Measurements from ENCODE around the gene PCDHA11. TPM values are rescaled to one million over a fixed set of nuclear protein-coding genes. Genes with fewer than 3 reads are reported as not detected.
"Not testable (repeated sequence)": the region's sequence is repeated elsewhere in the genome, so short reads cannot be mapped to it uniquely, and the experiment has no call there.

The PCDHA11 gene, protein sequence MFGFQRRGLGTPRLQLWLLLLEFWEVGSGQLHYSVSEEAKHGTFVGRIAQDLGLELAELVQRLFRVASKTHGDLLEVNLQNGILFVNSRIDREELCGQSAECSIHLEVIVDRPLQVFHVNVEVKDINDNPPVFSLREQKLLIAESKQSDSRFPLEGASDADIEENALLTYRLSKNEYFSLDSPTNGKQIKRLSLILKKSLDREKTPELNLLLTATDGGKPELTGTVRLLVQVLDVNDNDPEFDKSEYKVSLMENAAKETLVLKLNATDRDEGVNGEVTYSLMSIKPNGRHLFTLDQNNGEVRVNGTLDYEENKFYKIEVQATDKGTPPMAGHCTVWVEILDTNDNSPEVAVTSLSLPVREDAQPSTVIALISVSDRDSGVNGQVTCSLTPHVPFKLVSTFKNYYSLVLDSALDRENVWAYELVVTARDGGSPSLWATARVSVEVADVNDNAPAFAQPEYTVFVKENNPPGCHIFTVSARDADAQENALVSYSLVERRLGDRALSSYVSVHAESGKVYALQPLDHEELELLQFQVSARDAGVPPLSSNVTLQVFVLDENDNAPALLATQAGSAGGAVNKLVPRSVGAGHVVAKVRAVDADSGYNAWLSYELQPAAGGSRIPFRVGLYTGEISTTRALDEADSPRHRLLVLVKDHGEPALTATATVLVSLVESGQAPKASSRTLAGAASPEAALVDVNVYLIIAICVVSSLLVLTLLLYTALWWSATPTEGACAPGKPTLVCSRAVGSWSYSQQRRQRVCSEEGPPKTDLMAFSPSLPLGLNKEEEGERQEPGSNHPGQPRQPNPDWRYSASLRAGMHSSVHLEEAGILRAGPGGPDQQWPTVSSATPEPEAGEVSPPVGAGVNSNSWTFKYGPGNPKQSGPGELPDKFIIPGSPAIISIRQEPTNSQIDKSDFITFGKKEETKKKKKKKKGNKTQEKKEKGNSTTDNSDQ
- total RNA-seq: not detected in 2 replicates

GRCh38 chr5:140868721-140869554 lies at the start of gene PCDHA11:
Gene PCDHA11 (plus strand): TSS chr5:140868957. CDS start chr5:140869104, 147 bp downstream.
- H3K9me3 Mint-ChIP-seq: peaks cover 14% of the 10 kb centered on the region
- no peak within 1 kb of the TSS for H3K4me3 Mint-ChIP-seq
- H3K4me1 Mint-ChIP-seq (ENCODE audit: low read depth): no peaks in the 10 kb centered on the region
- intact Hi-C loops (cut with micrococcal nuclease): loop anchor here (10.0 kb wide), 1 partner anchor 366 kb away; no protein-coding TSS in a partner anchor
- no peak within 1 kb of the TSS for H3K27ac Mint-ChIP-seq
- DNase-seq (ENCODE audit: low spot score): no peak
- H3K36me3 Mint-ChIP-seq (ENCODE audit: low read depth): no peaks in the 10 kb centered on the region
- H3K27me3 Mint-ChIP-seq (ENCODE audit: insufficient read depth): no peaks in the 10 kb centered on the region

DNA sequence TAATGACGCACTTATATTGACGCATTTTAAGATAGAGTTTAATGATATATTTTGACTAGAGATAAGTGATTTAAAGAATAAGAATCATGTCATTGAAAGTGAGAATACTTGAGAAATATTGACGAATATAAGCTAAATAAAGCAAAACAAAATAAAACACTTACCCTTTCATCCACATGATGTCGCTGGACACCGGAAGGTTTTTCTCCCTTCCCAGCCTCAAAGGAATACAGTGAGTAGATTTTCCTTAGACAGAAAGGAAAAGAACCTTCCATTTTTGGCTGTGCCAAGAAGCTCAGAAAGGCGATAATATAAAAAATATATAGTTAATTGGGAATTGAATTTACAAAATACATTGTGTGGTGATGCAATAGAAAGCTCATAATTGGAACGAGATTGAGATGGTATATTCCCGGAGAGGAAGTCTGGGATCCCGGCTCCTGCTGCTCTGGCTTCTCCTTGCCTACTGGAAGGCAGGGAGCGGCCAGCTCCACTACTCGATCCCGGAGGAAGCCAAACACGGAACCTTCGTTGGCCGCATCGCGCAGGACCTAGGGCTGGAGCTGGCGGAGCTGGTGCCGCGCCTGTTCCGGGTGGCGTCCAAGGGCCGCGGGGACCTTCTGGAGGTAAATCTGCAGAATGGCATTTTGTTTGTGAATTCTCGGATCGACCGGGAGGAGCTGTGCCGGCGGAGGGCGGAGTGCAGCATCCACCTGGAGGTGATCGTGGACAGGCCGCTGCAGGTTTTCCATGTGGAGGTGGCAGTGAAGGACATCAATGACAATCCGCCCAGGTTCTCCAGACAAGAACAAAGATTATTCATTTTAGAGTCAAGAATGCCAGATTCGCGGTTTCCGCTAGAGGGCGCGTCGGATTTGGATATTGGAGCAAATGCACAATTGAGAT lies 47.1 kb upstream of the PCDHA11 start, which contains the start of gene PCDHA5:
TSS of gene PCDHA5 (plus strand) at position 239 of the 906 bp plus-strand sequence.
- Mint-ChIP-seq H3K36me3 (ENCODE audit: low read depth) (no peaks in the 10 kb centered on the region), H3K9me3 (peaks cover 14% of the 10 kb centered on the region), H3K4me1 (ENCODE audit: low read depth) (no peaks in the 10 kb centered on the region), H3K27me3 (ENCODE audit: insufficient read depth) (no peaks in the 10 kb centered on the region), H3K27ac (no peak within 1 kb of the TSS), H3K4me3 (no peak within 1 kb of the TSS)
- intact Hi-C loops (cut with micrococcal nuclease): no loop called here
- no peak for DNase-seq (ENCODE audit: low spot score)

DNA sequence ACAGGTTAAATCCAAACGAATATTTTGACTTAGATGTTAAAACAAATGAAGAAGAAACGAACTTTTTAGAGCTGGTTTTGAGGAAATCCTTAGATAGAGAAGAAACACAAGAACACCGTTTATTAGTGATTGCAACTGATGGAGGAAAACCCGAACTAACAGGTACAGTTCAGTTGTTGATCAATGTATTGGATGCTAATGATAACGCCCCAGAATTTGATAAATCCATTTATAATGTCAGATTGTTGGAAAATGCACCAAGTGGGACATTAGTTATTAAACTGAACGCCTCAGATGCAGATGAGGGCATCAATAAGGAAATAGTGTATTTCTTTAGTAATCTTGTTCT lies 46.5 kb upstream of the PCDHA11 start:
- Mint-ChIP-seq H3K4me1 (ENCODE audit: low read depth) (no peaks in the 10 kb centered on the region), H3K27ac (no peak overlapping the region), H3K36me3 (ENCODE audit: low read depth) (no peaks in the 10 kb centered on the region), H3K4me3 (no peak overlapping the region), H3K9me3 (peaks cover 20% of the 10 kb centered on the region), H3K27me3 (ENCODE audit: insufficient read depth) (peaks cover 2% of the 10 kb centered on the region)
- no peak for DNase-seq (ENCODE audit: low spot score)
- intact Hi-C loops (cut with micrococcal nuclease): no loop called here

DNA sequence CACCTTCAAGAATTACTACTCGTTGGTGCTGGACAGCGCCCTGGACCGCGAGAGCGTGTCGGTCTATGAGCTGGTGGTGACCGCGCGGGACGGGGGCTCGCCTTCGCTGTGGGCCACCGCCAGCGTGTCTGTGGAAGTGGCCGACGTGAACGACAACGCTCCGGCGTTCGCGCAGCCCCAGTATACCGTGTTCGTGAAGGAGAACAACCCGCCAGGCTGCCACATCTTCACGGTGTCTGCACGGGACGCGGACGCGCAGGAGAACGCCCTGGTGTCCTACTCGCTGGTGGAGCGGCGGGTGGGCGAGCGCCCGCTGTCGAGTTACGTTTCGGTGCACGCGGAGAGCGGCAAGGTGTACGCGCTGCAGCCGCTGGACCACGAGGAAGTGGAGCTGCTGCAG lies 45.8 kb upstream of the PCDHA11 start:
- H3K36me3 Mint-ChIP-seq (ENCODE audit: low read depth); intact Hi-C loops (cut with micrococcal nuclease); H3K4me1 Mint-ChIP-seq (ENCODE audit: low read depth); H3K27ac Mint-ChIP-seq; H3K4me3 Mint-ChIP-seq; DNase-seq (ENCODE audit: low spot score); H3K27me3 Mint-ChIP-seq (ENCODE audit: insufficient read depth): not testable (repeated sequence)
- H3K9me3 Mint-ChIP-seq: peaks cover 26% of the 10 kb centered on the region

GRCh38 chr5:140823475-140823874 lies 45.3 kb upstream of the PCDHA11 start:
- intact Hi-C loops (cut with micrococcal nuclease): no loop called here
- Mint-ChIP-seq H3K27ac (no peak overlapping the region), H3K27me3 (ENCODE audit: insufficient read depth) (peaks cover 2% of the 10 kb centered on the region), H3K36me3 (ENCODE audit: low read depth) (peaks cover 2% of the 10 kb centered on the region), H3K4me3 (no peak overlapping the region), H3K9me3 (peaks cover 31% of the 10 kb centered on the region), H3K4me1 (ENCODE audit: low read depth) (no peaks in the 10 kb centered on the region)
- no peak for DNase-seq (ENCODE audit: low spot score)

DNA sequence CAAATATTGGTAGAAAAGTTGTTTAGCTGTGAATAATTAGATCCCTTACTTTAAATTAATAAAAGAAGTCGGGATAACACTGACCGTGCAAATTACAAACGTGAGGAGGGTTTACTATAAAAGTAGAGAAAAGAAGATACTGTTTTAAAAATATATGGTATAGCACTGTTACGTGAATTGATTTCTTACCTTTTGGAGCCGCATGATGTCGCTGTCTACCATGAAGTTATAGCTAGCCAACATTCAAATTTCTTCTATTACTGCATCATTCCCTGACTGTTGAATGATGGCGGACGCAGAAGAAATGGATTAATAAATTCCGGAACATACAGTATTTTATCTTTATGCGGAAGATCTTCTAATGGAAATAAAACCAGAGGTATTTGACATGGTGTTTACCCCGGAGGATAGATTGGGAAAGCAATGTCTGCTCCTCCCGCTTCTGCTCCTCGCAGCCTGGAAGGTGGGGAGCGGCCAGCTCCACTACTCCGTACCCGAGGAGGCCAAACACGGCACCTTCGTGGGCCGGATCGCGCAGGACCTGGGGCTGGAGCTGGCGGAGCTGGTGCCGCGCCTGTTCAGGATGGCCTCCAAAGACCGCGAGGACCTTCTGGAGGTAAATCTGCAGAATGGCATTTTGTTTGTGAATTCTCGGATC lies 40.9 kb upstream of the PCDHA11 start, which contains the start of gene PCDHA6:
TSS of gene PCDHA6 (plus strand) at position 257 of the 658 bp plus-strand sequence. CDS start at position 389, 132 bp downstream.
- Mint-ChIP-seq H3K36me3 (ENCODE audit: low read depth) (peaks cover 2% of the 10 kb centered on the region), H3K27me3 (ENCODE audit: insufficient read depth) (peaks cover 2% of the 10 kb centered on the region), H3K9me3 (peaks cover 39% of the 10 kb centered on the region), H3K27ac (no peak within 1 kb of the TSS), H3K4me3 (no peak within 1 kb of the TSS), H3K4me1 (ENCODE audit: low read depth) (no peaks in the 10 kb centered on the region)
- no peak for DNase-seq (ENCODE audit: low spot score)
- intact Hi-C loops (cut with micrococcal nuclease): no loop called here

- H3K36me3 Mint-ChIP-seq (ENCODE audit: low read depth): peaks cover 2% of the 10 kb centered on the region
- no peaks in the 10 kb centered on the region for H3K4me1 Mint-ChIP-seq (ENCODE audit: low read depth)
- H3K4me3 Mint-ChIP-seq: no peak overlapping the region
- peaks cover 43% of the 10 kb centered on the region for H3K9me3 Mint-ChIP-seq
- intact Hi-C loops (cut with micrococcal nuclease): no loop called here
- no peak overlapping the region for H3K27ac Mint-ChIP-seq
- DNase-seq (ENCODE audit: low spot score): no peak
- peaks cover 2% of the 10 kb centered on the region for H3K27me3 Mint-ChIP-seq (ENCODE audit: insufficient read depth)
Measured at GRCh38 chr5:140828362-140828737, 40.4 kb upstream of the PCDHA11 start.

DNA sequence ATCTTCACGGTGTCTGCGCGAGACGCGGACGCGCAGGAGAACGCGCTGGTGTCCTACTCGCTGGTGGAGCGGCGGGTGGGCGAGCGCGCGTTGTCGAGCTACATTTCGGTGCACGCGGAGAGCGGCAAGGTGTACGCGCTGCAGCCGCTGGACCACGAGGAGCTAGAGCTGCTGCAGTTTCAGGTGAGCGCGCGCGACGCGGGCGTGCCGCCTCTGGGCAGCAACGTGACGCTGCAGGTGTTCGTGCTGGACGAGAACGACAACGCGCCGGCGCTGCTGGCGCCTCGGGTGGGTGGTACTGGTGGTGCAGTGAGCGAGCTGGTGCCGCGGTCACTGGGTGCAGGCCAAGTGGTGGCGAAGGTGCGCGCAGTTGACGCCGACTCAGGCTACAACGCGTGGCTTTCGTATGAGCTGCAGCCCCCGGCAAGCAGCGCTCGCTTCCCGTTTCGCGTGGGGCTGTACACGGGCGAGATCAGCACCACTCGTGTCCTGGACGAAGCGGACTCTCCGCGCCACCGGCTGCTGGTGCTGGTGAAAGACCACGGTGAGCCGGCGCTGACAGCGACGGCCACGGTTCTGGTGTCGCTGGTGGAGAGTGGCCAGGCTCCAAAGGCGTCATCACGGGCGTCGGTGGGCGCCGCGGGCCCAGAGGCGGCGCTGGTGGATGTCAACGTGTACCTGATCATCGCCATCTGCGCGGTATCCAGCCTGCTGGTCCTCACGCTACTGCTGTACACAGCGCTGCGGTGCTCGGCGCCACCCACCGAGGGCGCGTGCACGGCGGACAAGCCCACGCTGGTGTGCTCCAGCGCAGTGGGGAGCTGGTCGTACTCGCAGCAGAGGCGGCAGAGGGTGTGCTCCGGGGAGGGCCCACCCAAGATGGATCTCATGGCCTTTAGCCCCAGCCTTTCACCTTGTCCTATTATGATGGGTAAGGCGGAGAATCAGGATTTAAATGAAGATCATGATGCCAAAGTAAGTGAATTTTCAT lies 39.0 kb upstream of the PCDHA11 start:
- intact Hi-C loops (cut with micrococcal nuclease): loop anchor here (5.0 kb wide), 1 partner anchor 47 kb away; the partner anchor contains the start of gene PCDHA12
- not testable (repeated sequence) for H3K4me3 Mint-ChIP-seq; H3K4me1 Mint-ChIP-seq (ENCODE audit: low read depth)

GRCh38 chr5:140833993-140834392 lies 34.8 kb upstream of the PCDHA11 start, which contains the start of gene PCDHA7:
Gene PCDHA7 (plus strand): TSS chr5:140834269. CDS start chr5:140834384, 115 bp downstream.
- H3K27me3 Mint-ChIP-seq (ENCODE audit: insufficient read depth): no peaks in the 10 kb centered on the region
- H3K36me3 Mint-ChIP-seq (ENCODE audit: low read depth): no peaks in the 10 kb centered on the region
- no peak within 1 kb of the TSS for H3K27ac Mint-ChIP-seq
- DNase-seq (ENCODE audit: low spot score): no peak
- intact Hi-C loops (cut with micrococcal nuclease): loop anchor here (5.0 kb wide), 1 partner anchor 43 kb away; the partner anchor contains the start of gene PCDHA12
- peaks cover 23% of the 10 kb centered on the region for H3K9me3 Mint-ChIP-seq
- H3K4me1 Mint-ChIP-seq (ENCODE audit: low read depth): no peaks in the 10 kb centered on the region
- no peak within 1 kb of the TSS for H3K4me3 Mint-ChIP-seq

More for the DNA sequence above, 39.0 kb upstream of the PCDHA11 start:
- not testable (repeated sequence) for DNase-seq (ENCODE audit: low spot score); H3K27me3 Mint-ChIP-seq (ENCODE audit: insufficient read depth); H3K27ac Mint-ChIP-seq; H3K36me3 Mint-ChIP-seq (ENCODE audit: low read depth)
- H3K9me3 Mint-ChIP-seq: peaks cover 43% of the 10 kb centered on the region

- H3K4me1 Mint-ChIP-seq (ENCODE audit: low read depth); H3K36me3 Mint-ChIP-seq (ENCODE audit: low read depth); H3K27ac Mint-ChIP-seq; H3K4me3 Mint-ChIP-seq; H3K27me3 Mint-ChIP-seq (ENCODE audit: insufficient read depth); DNase-seq (ENCODE audit: low spot score): not testable (repeated sequence)
- H3K9me3 Mint-ChIP-seq: peaks cover 24% of the 10 kb centered on the region
- intact Hi-C loops (cut with micrococcal nuclease): loop anchor here (5.0 kb wide), 1 partner anchor 43 kb away; the partner anchor contains the start of gene PCDHA12
Measured at GRCh38 chr5:140834439-140835008, 34.2 kb upstream of the PCDHA11 start.

Measured in activated T-helper 1 cell treated with anti-CD3 and anti-CD28 coated beads, Interleukin-12 subunit alpha, Interleukin-12 subunit beta, Interleukin-2, Interleukin-4 antibody, amounts not matched to agents 30 ng/mL and 10 ng/mL and 1 ng/mL, durations not matched to agents 14 hours and 24 hours and 36 hours (primary cell).